ENCODE data around the gene INHBE.

DNA sequence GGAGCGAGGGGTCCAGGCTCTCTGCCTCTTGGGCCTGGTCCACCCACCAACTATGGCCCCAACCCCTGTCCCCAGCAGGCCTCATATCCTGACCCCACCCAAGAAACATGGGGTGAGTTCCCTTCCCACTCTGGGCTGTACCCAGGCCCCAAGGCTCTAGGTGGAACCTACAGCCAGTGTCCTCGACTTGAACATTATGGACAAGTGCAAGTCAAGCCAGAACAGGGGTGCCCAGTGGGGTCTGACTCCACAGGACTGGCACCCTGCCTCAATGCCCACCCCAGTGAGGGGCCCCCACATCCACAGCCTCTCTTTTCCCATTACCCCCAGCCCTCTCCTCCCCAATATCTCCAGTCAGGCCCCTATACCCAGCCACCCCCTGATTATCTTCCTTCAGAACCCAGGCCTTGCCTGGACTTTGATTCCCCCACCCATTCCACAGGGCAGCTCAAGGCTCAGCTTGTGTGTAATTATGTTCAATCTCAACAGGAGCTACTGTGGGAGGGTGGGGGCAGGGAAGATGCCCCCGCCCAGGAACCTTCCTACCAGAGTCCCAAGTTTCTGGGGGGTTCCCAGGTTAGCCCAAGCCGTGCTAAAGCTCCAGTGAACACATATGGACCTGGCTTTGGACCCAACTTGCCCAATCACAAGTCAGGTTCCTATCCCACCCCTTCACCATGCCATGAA, 16.0 kb downstream of the INHBE start:
- TF ChIP-seq, protein P1, sequence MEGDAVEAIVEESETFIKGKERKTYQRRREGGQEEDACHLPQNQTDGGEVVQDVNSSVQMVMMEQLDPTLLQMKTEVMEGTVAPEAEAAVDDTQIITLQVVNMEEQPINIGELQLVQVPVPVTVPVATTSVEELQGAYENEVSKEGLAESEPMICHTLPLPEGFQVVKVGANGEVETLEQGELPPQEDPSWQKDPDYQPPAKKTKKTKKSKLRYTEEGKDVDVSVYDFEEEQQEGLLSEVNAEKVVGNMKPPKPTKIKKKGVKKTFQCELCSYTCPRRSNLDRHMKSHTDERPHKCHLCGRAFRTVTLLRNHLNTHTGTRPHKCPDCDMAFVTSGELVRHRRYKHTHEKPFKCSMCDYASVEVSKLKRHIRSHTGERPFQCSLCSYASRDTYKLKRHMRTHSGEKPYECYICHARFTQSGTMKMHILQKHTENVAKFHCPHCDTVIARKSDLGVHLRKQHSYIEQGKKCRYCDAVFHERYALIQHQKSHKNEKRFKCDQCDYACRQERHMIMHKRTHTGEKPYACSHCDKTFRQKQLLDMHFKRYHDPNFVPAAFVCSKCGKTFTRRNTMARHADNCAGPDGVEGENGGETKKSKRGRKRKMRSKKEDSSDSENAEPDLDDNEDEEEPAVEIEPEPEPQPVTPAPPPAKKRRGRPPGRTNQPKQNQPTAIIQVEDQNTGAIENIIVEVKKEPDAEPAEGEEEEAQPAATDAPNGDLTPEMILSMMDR (IDR thresholded peaks at IDR 0.05) = no peak
- TF ChIP-seq EP300 (IDR thresholded peaks at IDR 0.05) (no peak), POLR2AphosphoS5 (IDR thresholded peaks at IDR 0.05) (no peak), POLR2A (IDR thresholded peaks at IDR 0.05; ENCODE audit: low read depth) (no peak)

All from esophagus muscularis mucosa (tissue), 4 donors.